GM12878 (cell line): Measurements from ENCODE around the gene PRKCE.

ENCODE experiments used
- CBFB ChIP-seq: IDR thresholded peaks from 2 replicates; pipeline ENCODE4 v1.6.1; 2016; ENCODE audit warnings: antibody characterized with exemption, low read depth
- CHD1 ChIP-seq: IDR thresholded peaks from 2 replicates; pipeline ENCODE4 v1.6.1; 2012; ENCODE audit warnings: low read depth, low read length, improper control_type of control experiment
- CHD2 ChIP-seq: IDR thresholded peaks from 2 replicates; pipeline ENCODE4 v1.6.1; 2011; ENCODE audit warnings: low read depth, low read length, improper control_type of control experiment, borderline replicate concordance
- CREM ChIP-seq: IDR thresholded peaks from 2 replicates; pipeline ENCODE4 v1.6.1; 2014; ENCODE audit warnings: antibody characterized with exemption, low read depth
- FOXK2 ChIP-seq: fragments of 450-650 bp; IDR thresholded peaks from 2 replicates; pipeline ENCODE4 v1.6.1; 2017; ENCODE audit warnings: mild to moderate bottlenecking, moderate library complexity
- KDM1A ChIP-seq: fragments of 200-600 bp; sonication (generic); IDR thresholded peaks from 2 replicates; pipeline ENCODE4 v1.6.1; 2016; ENCODE audit warnings: borderline replicate concordance
- POLR2A ChIP-seq: IDR thresholded peaks from 2 replicates; pipeline ENCODE4 v1.6.1; 2011; ENCODE audit warnings: low read depth, mild to moderate bottlenecking, low read length
- POLR2AphosphoS5 ChIP-seq: IDR thresholded peaks from 2 replicates; pipeline ENCODE4 v1.6.1; 2011; ENCODE audit warnings: mild to moderate bottlenecking, low read length, inconsistent platforms
- SIN3A ChIP-seq: IDR thresholded peaks from 2 replicates; pipeline ENCODE4 v1.6.1; 2012; ENCODE audit warnings: low read depth, low read length, improper control_type of control experiment
- SMC3 ChIP-seq: IDR thresholded peaks from 2 replicates; pipeline ENCODE4 v1.6.1; 2011; ENCODE audit warnings: low read length, improper control_type of control experiment, borderline replicate concordance
- TF ChIP-seq, protein P1 (sequence below): fragments of 450-650 bp; formaldehyde crosslinking; IDR thresholded peaks from 2 replicates; pipeline ENCODE4 v1.4.0; 2020; ENCODE audit warnings: mild to moderate bottlenecking, moderate library complexity
- TF ChIP-seq, protein P2 (sequence below): IDR thresholded peaks from 2 replicates; pipeline ENCODE4 v1.6.1; 2012; ENCODE audit warnings: low read length, inconsistent platforms
- TF ChIP-seq, protein P3 (sequence below), 3 experiments: IDR thresholded peaks in 2 of 3; conservative IDR thresholded peaks in 1 of 3; 2 replicates each; pipeline ENCODE4 v1.5.1; 2011; ENCODE audit warnings: low read depth in 3 of 3, low read length in 3 of 3, mild to moderate bottlenecking in 3 of 3, control low read depth in 2 of 3, moderate library complexity in 2 of 3, inconsistent platforms in 1 of 3, mixed read lengths in 1 of 3; ENCODE audit not compliant: control insufficient read depth in 2 of 3, insufficient read depth in 1 of 3; ENCODE audit errors: extremely low read depth in 1 of 3

DNA sequence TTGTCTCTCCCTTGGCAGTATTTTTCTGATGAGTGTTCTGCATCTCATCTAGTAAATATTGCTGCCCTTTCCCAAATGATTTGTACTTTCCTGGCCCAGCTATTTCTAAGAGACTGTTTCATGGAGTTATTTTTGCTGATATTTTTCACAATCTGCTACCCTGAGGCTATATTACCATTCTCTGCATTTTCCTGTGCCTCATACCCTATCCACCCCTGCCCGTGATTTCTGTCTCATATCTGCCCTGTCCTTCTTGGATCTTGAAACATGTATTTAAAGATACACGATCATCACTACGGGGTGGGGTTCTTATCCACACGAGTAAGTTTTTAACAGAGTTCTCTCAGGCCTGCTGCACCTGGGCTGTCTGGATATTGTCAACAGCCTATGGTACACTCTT is 556.1 kb downstream of the PRKCE start:
- no peak for TF ChIP-seq POLR2AphosphoS5
- TF ChIP-seq, protein P1, sequence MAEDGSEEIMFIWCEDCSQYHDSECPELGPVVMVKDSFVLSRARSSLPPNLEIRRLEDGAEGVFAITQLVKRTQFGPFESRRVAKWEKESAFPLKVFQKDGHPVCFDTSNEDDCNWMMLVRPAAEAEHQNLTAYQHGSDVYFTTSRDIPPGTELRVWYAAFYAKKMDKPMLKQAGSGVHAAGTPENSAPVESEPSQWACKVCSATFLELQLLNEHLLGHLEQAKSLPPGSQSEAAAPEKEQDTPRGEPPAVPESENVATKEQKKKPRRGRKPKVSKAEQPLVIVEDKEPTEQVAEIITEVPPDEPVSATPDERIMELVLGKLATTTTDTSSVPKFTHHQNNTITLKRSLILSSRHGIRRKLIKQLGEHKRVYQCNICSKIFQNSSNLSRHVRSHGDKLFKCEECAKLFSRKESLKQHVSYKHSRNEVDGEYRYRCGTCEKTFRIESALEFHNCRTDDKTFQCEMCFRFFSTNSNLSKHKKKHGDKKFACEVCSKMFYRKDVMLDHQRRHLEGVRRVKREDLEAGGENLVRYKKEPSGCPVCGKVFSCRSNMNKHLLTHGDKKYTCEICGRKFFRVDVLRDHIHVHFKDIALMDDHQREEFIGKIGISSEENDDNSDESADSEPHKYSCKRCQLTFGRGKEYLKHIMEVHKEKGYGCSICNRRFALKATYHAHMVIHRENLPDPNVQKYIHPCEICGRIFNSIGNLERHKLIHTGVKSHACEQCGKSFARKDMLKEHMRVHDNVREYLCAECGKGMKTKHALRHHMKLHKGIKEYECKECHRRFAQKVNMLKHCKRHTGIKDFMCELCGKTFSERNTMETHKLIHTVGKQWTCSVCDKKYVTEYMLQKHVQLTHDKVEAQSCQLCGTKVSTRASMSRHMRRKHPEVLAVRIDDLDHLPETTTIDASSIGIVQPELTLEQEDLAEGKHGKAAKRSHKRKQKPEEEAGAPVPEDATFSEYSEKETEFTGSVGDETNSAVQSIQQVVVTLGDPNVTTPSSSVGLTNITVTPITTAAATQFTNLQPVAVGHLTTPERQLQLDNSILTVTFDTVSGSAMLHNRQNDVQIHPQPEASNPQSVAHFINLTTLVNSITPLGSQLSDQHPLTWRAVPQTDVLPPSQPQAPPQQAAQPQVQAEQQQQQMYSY (CRISPR knock-in tag) = no peak
- TF ChIP-seq CHD1 = no peak
- no peak for TF ChIP-seq CBFB
- TF ChIP-seq, protein P2, sequence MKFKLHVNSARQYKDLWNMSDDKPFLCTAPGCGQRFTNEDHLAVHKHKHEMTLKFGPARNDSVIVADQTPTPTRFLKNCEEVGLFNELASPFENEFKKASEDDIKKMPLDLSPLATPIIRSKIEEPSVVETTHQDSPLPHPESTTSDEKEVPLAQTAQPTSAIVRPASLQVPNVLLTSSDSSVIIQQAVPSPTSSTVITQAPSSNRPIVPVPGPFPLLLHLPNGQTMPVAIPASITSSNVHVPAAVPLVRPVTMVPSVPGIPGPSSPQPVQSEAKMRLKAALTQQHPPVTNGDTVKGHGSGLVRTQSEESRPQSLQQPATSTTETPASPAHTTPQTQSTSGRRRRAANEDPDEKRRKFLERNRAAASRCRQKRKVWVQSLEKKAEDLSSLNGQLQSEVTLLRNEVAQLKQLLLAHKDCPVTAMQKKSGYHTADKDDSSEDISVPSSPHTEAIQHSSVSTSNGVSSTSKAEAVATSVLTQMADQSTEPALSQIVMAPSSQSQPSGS = no peak
- TF ChIP-seq, protein P3, sequence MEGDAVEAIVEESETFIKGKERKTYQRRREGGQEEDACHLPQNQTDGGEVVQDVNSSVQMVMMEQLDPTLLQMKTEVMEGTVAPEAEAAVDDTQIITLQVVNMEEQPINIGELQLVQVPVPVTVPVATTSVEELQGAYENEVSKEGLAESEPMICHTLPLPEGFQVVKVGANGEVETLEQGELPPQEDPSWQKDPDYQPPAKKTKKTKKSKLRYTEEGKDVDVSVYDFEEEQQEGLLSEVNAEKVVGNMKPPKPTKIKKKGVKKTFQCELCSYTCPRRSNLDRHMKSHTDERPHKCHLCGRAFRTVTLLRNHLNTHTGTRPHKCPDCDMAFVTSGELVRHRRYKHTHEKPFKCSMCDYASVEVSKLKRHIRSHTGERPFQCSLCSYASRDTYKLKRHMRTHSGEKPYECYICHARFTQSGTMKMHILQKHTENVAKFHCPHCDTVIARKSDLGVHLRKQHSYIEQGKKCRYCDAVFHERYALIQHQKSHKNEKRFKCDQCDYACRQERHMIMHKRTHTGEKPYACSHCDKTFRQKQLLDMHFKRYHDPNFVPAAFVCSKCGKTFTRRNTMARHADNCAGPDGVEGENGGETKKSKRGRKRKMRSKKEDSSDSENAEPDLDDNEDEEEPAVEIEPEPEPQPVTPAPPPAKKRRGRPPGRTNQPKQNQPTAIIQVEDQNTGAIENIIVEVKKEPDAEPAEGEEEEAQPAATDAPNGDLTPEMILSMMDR (IDR thresholded peaks at IDR 0.05 in 2 of 3, conservative IDR thresholded peaks at IDR 0.05 in 1 of 3; ENCODE audit: control insufficient read depth in 2 of 3, extremely low read depth in 1 of 3, insufficient read depth in 1 of 3, low read depth in 3 of 3, low read length in 3 of 3) = no peak
- no peak for TF ChIP-seq KDM1A
- no peak for TF ChIP-seq POLR2A
- TF ChIP-seq CHD2 = no peak
- no peak for TF ChIP-seq SIN3A
- no peak for TF ChIP-seq CREM
- TF ChIP-seq FOXK2 = no peak
- no peak for TF ChIP-seq SMC3
